Measurements from ENCODE around the gene C20orf141. TPM values are rescaled to one million over a fixed set of nuclear protein-coding genes. Genes with fewer than 3 reads are reported as not detected.
A peak's percentile ranks its signal among the peaks of the same experiment; 100 is the strongest.
"Not testable (repeated sequence)": the region's sequence is repeated elsewhere in the genome, so short reads cannot be mapped to it uniquely, and the experiment has no call there.

The C20orf141 gene
- total RNA-seq, 4 donors from 2014 or later, result not detected

DNA sequence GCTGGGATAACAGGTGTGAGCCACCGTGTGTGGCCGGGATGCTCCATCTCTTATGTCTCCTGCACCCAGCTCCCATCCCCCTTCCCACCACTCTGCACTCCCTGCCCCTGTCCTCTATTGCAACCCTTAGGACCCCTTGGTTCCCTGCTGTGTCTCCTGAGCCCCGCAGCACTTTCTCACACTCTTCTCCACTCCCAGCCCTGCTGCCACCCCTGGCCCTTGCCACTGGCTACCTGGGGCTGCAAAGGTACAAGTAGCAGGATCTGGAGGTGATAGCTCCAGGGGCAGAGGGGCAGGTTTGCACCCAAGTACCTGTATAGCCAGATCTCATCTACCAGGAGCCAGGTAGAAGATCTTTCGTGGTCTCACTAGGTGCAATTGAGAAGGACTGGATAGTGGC, 7.8 kb upstream of the C20orf141 start:
- WGBS, 2 donors, result 81 to 87% methylated on average over 4 of the region's 4 CpGs
- H3K4me3 ChIP-seq (ENCODE audit: low read depth, poor library complexity, severe bottlenecking), result no peak overlapping the region
- intact Hi-C loops (cut with DNase I; ENCODE audit: low total_unique reads), result no loop called here
- no peak for TF ChIP-seq POLR2A (IDR thresholded peaks at IDR 0.05)
- TF ChIP-seq CTCF (IDR thresholded peaks at IDR 0.05), result no peak
- peak in 1 of 2 donors; percentile 53 for DNase-seq (ENCODE audit: low spot score in 2 of 2)

DNA sequence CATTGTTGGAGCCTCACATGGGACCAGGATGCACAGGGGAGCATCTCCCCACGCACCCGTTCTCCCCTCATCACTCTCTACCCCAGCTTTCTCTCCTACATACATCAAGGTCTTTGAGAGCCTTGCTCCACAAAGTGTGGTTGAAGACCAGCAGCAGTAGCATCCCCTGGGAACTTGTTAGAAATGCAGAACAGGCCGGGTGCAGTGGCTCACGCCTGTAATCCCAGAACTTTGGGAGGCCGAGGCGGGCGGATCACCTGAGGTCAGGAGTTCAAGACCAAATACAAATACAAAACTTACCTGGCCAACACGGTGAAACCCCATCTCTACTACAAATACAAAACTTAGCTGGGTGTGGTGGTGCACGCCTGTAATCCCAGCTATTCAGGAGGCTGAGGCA, 6.9 kb upstream of the C20orf141 start:
- intact Hi-C loops (cut with DNase I; ENCODE audit: low total_unique reads); H3K4me3 ChIP-seq (ENCODE audit: low read depth, poor library complexity, severe bottlenecking): not testable (repeated sequence)
- peak in 1 of 2 donors; percentile 50 for DNase-seq (ENCODE audit: low spot score in 2 of 2)
- 89 to 91% methylated on average over 8 to 9 of the region's 9 CpGs for WGBS, 2 donors

- peak in 1 of 2 donors; percentile 54 for DNase-seq (ENCODE audit: low spot score in 2 of 2)
- WGBS, 2 donors, result 90 to 94% methylated on average over 10 of the region's 10 CpGs
- intact Hi-C loops (cut with DNase I; ENCODE audit: low total_unique reads), result no loop called here
- H3K4me3 ChIP-seq (ENCODE audit: low read depth, poor library complexity, severe bottlenecking), result no peak overlapping the region
- no peak for TF ChIP-seq POLR2A (IDR thresholded peaks at IDR 0.05)
- TF ChIP-seq CTCF (IDR thresholded peaks at IDR 0.05), result no peak
These were observed 5.1 kb upstream of the C20orf141 start for GRCh38 chr20:2809690-2810089.

DNA sequence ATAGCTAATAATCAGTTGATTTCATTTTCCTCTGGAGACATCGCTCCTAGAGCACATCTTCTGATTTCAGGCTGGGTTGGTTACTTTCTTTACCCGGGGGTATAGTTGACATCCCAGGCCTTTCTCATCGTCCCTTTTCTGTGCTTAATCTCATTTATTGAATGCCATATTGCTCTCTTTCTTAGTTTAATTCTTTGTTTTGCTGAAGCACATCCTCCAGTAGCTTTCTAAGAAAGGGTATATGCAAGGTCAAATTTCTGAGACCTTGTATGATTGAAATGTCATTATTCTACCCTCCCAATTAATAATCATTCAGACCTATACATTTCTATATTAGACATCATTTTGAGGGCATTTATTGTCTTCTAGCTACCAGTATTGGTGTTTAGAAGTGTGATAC, 2.6 kb upstream of the C20orf141 start:
- H3K4me3 ChIP-seq (ENCODE audit: low read depth, poor library complexity, severe bottlenecking), result no peak overlapping the region
- intact Hi-C loops (cut with DNase I; ENCODE audit: low total_unique reads), result no loop called here
- no peak for DNase-seq (ENCODE audit: low spot score in 2 of 2)
- TF ChIP-seq POLR2A (IDR thresholded peaks at IDR 0.05) (no peak), CTCF (IDR thresholded peaks at IDR 0.05) (no peak)
- WGBS, 2 donors, result 89 to 90% methylated on average over 3 of the region's 3 CpGs

- H3K4me3 ChIP-seq (ENCODE audit: low read depth, poor library complexity, severe bottlenecking), result no peak overlapping the region
- intact Hi-C loops (cut with DNase I; ENCODE audit: low total_unique reads), result no loop called here
- DNase-seq (ENCODE audit: low spot score in 2 of 2), result no peak
- WGBS, 2 donors, result 100% methylated on average over 1 of the region's 1 CpG
- no peak for TF ChIP-seq CTCF (IDR thresholded peaks at IDR 0.05)
- no peak for TF ChIP-seq POLR2A (IDR thresholded peaks at IDR 0.05)
These were observed 711 bp upstream of the C20orf141 start for GRCh38 chr20:2814076-2814475.

DNA sequence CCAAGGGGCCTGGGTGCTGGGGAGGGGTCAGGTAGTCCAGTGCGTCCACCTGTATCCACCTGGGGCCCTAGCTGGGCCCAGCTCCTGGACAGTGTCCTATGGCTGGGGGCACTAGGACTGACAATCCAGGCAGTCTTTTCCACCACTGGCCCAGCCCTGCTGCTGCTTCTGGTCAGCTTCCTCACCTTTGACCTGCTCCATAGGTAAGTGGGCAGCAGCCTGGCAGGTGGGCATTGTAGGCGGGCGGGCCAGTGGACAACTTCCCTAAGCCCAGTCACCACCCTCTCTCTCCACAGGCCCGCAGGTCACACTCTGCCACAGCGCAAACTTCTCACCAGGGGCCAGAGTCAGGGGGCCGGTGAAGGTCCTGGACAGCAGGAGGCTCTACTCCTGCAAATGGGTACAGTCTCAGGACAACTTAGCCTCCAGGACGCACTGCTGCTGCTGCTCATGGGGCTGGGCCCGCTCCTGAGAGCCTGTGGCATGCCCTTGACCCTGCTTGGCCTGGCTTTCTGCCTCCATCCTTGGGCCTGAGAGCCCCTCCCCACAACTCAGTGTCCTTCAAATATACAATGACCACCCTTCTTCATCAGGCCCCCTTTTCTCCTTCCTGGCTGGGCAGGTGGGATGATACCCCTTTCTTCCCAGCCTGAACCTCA, 584 bp downstream of the C20orf141 start:
- intact Hi-C loops (cut with DNase I; ENCODE audit: low total_unique reads), result no loop called here
- no peak for TF ChIP-seq POLR2A (IDR thresholded peaks at IDR 0.05)
- TF ChIP-seq CTCF (IDR thresholded peaks at IDR 0.05), result no peak
- DNase-seq (ENCODE audit: low spot score in 2 of 2), result peak in 1 of 2 donors; percentile 71
- no peak overlapping the region for H3K4me3 ChIP-seq (ENCODE audit: low read depth, poor library complexity, severe bottlenecking)
- WGBS, 2 donors, result 95 to 97% methylated on average over 8 of the region's 8 CpGs

All from lower leg skin (tissue), 4 donors.